Measurements from ENCODE around the gene TGM1. TPM values are rescaled to one million over a fixed set of nuclear protein-coding genes. Genes with fewer than 3 reads are reported as not detected.
"Not testable (repeated sequence)": the region's sequence is repeated elsewhere in the genome, so short reads cannot be mapped to it uniquely, and the experiment has no call there.

The TGM1 gene
- total RNA-seq, 1 experiment from 2014 or later: 2.9 TPM

- DNase-seq: no peak
- no CpG with 5 or more reads among the region's 7 CpGs for WGBS (ENCODE audit: extremely low coverage, insufficient read length, low lambda C conversion rate)
- Histone ChIP-seq H4K91ac (ENCODE audit: insufficient read length, low read depth, low read length) (no peak overlapping the region), H2AFZ (ENCODE audit: low read length) (no peak overlapping the region), H3K9me3 (ENCODE audit: control insufficient read depth, low read depth, low read length) (no peaks in the 10 kb centered on the region), H4K8ac (replicated peaks; ENCODE audit: insufficient read length, low read depth, low read length) (no peak overlapping the region), H2BK20ac (ENCODE audit: low read depth, low read length, poor library complexity, severe bottlenecking) (no peak overlapping the region), H3K4me2 (ENCODE audit: insufficient read depth, insufficient read length, low read length) (no peak overlapping the region), H3K4ac (ENCODE audit: low read depth, low read length) (no peak overlapping the region), H3K27ac (ENCODE audit: insufficient read length, low read depth, low read length) (no peak overlapping the region), H2BK120ac (ENCODE audit: low read depth, low read length, poor library complexity, severe bottlenecking) (no peak overlapping the region), H3K27me3 (ENCODE audit: insufficient read depth, low read length) (no peaks in the 10 kb centered on the region), H3K4me1 (ENCODE audit: insufficient read depth, low read length) (no peaks in the 10 kb centered on the region), H3K79me2 (ENCODE audit: insufficient read depth, low read length) (peaks cover 5% of the 10 kb centered on the region; the same call in 1 of the 2 replicates), H3T11ph (ENCODE audit: low read length) (no peak overlapping the region), H2BK5ac (ENCODE audit: insufficient read length, low read length) (no peak overlapping the region), H3K18ac (ENCODE audit: insufficient read length, low read depth, low read length) (no peak overlapping the region), H4K5ac (ENCODE audit: insufficient read length, low read depth, low read length) (no peak overlapping the region), H4K20me1 (ENCODE audit: control insufficient read depth, insufficient read depth, insufficient read length) (no peaks in the 10 kb centered on the region), H3K79me1 (ENCODE audit: insufficient read depth, low read depth, low read length, poor library complexity, severe bottlenecking) (peaks cover 15% of the 10 kb centered on the region), H3K23me2 (ENCODE audit: insufficient read length, low read depth, low read length, poor library complexity, severe bottlenecking) (no peaks in the 10 kb centered on the region), H3K14ac (ENCODE audit: insufficient read depth, low read length) (no peak overlapping the region), H3K9ac (ENCODE audit: extremely low read depth, insufficient read length, low read length) (no peak overlapping the region), H2AK5ac (ENCODE audit: insufficient read length, low read length) (no peak overlapping the region), H3K23ac (ENCODE audit: insufficient read length, low read depth, low read length) (no peak overlapping the region), H2BK12ac (ENCODE audit: insufficient read length, low read depth, low read length) (no peak overlapping the region), H3K56ac (ENCODE audit: insufficient read length, low read depth, low read length) (no peak overlapping the region), H2BK15ac (ENCODE audit: low read depth, low read length) (no peak overlapping the region)
- Mint-ChIP-seq H3K36me3 (ENCODE audit: insufficient read depth in 1 of 3, low read depth in 3 of 3) (peaks cover 7 to 24% (median 18%) of the 10 kb centered on the region in 3 experiments; a peak in 6 of 7 replicates), H3K27ac (peak overlapping the region in 1 of 3 experiments; percentile 65; a peak in 3 of 7 replicates), H3K4me3 (no peak overlapping the region), H3K9me3 (no peaks in the 10 kb centered on the region), H3K4me1 (no peaks in the 10 kb centered on the region), H3K27me3 (ENCODE audit: low read depth) (no peaks in the 10 kb centered on the region)
- TF ChIP-seq CTCF (conservative IDR thresholded peaks at IDR 0.05): no peak
Measured at GRCh38 chr14:24224618-24225071, 38.3 kb downstream of the TGM1 start.

GRCh38 chr14:24222987-24223386, 40.0 kb downstream of the TGM1 start:
- H3K79me1 ChIP-seq (ENCODE audit: insufficient read depth, low read depth, low read length, poor library complexity, severe bottlenecking): peaks cover 11% of the 10 kb centered on the region
- not testable (repeated sequence) for H2BK5ac ChIP-seq (ENCODE audit: insufficient read length, low read length); H3K4ac ChIP-seq (ENCODE audit: low read depth, low read length); H3K27me3 ChIP-seq (ENCODE audit: insufficient read depth, low read length); H3K4me1 Mint-ChIP-seq; H3K14ac ChIP-seq (ENCODE audit: insufficient read depth, low read length); H4K20me1 ChIP-seq (ENCODE audit: control insufficient read depth, insufficient read depth, insufficient read length); H3K27ac Mint-ChIP-seq; H4K5ac ChIP-seq (ENCODE audit: insufficient read length, low read depth, low read length); H3K27me3 Mint-ChIP-seq (ENCODE audit: low read depth); H3K27ac ChIP-seq (ENCODE audit: insufficient read length, low read depth, low read length); H3K9ac ChIP-seq (ENCODE audit: extremely low read depth, insufficient read length, low read length); H3K4me2 ChIP-seq (ENCODE audit: insufficient read depth, insufficient read length, low read length); DNase-seq; H3K79me2 ChIP-seq (ENCODE audit: insufficient read depth, low read length); H3K56ac ChIP-seq (ENCODE audit: insufficient read length, low read depth, low read length); H2AFZ ChIP-seq (ENCODE audit: low read length); H2AK5ac ChIP-seq (ENCODE audit: insufficient read length, low read length); H4K8ac ChIP-seq (replicated peaks; ENCODE audit: insufficient read length, low read depth, low read length); H4K91ac ChIP-seq (ENCODE audit: insufficient read length, low read depth, low read length); H3K4me1 ChIP-seq (ENCODE audit: insufficient read depth, low read length); H3K18ac ChIP-seq (ENCODE audit: insufficient read length, low read depth, low read length); H3K23me2 ChIP-seq (ENCODE audit: insufficient read length, low read depth, low read length, poor library complexity, severe bottlenecking); H3K23ac ChIP-seq (ENCODE audit: insufficient read length, low read depth, low read length); H3T11ph ChIP-seq (ENCODE audit: low read length); H3K9me3 ChIP-seq (ENCODE audit: control insufficient read depth, low read depth, low read length); H2BK15ac ChIP-seq (ENCODE audit: low read depth, low read length); H3K9me3 Mint-ChIP-seq; H3K4me3 Mint-ChIP-seq; H2BK20ac ChIP-seq (ENCODE audit: low read depth, low read length, poor library complexity, severe bottlenecking); H2BK120ac ChIP-seq (ENCODE audit: low read depth, low read length, poor library complexity, severe bottlenecking); H2BK12ac ChIP-seq (ENCODE audit: insufficient read length, low read depth, low read length)
- no CpG with 5 or more reads among the region's 4 CpGs for WGBS (ENCODE audit: extremely low coverage, insufficient read length, low lambda C conversion rate)
- H3K36me3 Mint-ChIP-seq (ENCODE audit: insufficient read depth in 1 of 3, low read depth in 3 of 3): peaks cover 5 to 19% (median 13%) of the 10 kb centered on the region in 3 experiments; a peak in 5 of 7 replicates
